ENCODE data around the gene CEMIP.

The CEMIP gene

DNA sequence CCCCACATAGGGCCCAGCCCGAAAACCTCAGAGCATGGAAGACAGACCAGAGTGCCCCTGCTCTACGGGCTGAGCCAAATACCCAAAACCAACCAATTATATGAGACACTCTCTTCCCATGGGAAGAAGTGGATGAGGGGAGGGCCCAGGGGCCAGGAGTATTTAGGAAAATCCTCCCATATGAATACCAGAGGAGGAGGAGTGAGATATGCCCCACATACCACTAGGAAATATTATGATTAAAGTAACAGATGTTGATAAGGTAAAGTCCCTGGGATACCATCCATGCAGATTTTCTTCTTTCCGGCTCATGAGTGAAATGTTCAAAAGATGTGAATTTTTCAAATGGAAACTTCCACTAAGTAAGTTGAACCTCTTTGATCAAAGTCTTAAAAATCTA, 160.0 kb downstream of the CEMIP start:
- H3K36me3 ChIP-seq (ENCODE audit: control insufficient read depth in 1 of 2, insufficient read depth in 2 of 2, low read length in 2 of 2) = peaks cover 3 to 19% of the 10 kb centered on the region in 2 donors
- no peak overlapping the region for H3K9ac ChIP-seq (ENCODE audit: low read depth in 1 of 2, low read length in 2 of 2)
- H3K27me3 ChIP-seq (ENCODE audit: control insufficient read depth in 1 of 2, insufficient read depth in 2 of 2, low read length in 2 of 2) = no peaks in the 10 kb centered on the region
- no peak overlapping the region for H3K4me3 ChIP-seq (ENCODE audit: low read depth in 1 of 2, low read length in 2 of 2)
- no peak overlapping the region for H3K27ac ChIP-seq (ENCODE audit: low read depth, low read length)
- H3K4me1 ChIP-seq (ENCODE audit: control insufficient read depth in 1 of 2, insufficient read depth in 2 of 2, low read length in 2 of 2) = no peaks in the 10 kb centered on the region
- H3K9me3 ChIP-seq (ENCODE audit: control insufficient read depth in 1 of 2, low read length in 2 of 2) = no peaks in the 10 kb centered on the region

- Histone ChIP-seq H3K4me1 (ENCODE audit: control insufficient read depth in 1 of 2, insufficient read depth in 2 of 2, low read length in 2 of 2) (no peaks in the 10 kb centered on the region), H3K9ac (ENCODE audit: low read depth in 1 of 2, low read length in 2 of 2) (no peak overlapping the region), H3K9me3 (ENCODE audit: control insufficient read depth in 1 of 2, low read length in 2 of 2) (no peaks in the 10 kb centered on the region), H3K36me3 (ENCODE audit: control insufficient read depth in 1 of 2, insufficient read depth in 2 of 2, low read length in 2 of 2) (peaks cover 3 to 24% of the 10 kb centered on the region in 2 donors), H3K27ac (ENCODE audit: low read depth, low read length) (no peak overlapping the region), H3K4me3 (ENCODE audit: low read depth in 1 of 2, low read length in 2 of 2) (no peak overlapping the region), H3K27me3 (ENCODE audit: control insufficient read depth in 1 of 2, insufficient read depth in 2 of 2, low read length in 2 of 2) (no peaks in the 10 kb centered on the region)
Measured at GRCh38 chr15:80940331-80940730, 161.2 kb downstream of the CEMIP start.

- Histone ChIP-seq H3K27ac (ENCODE audit: low read depth, low read length) (no peak overlapping the region), H3K9me3 (ENCODE audit: control insufficient read depth in 1 of 2, low read length in 2 of 2) (no peaks in the 10 kb centered on the region), H3K27me3 (ENCODE audit: control insufficient read depth in 1 of 2, insufficient read depth in 2 of 2, low read length in 2 of 2) (no peaks in the 10 kb centered on the region), H3K36me3 (ENCODE audit: control insufficient read depth in 1 of 2, insufficient read depth in 2 of 2, low read length in 2 of 2) (peaks cover 3 to 25% of the 10 kb centered on the region in 2 donors), H3K9ac (ENCODE audit: low read depth in 1 of 2, low read length in 2 of 2) (no peak overlapping the region), H3K4me1 (ENCODE audit: control insufficient read depth in 1 of 2, insufficient read depth in 2 of 2, low read length in 2 of 2) (no peaks in the 10 kb centered on the region), H3K4me3 (ENCODE audit: low read depth in 1 of 2, low read length in 2 of 2) (no peak overlapping the region)
Measured at GRCh38 chr15:80940851-80941250, 161.7 kb downstream of the CEMIP start.

GRCh38 chr15:80942266-80942665, 163.1 kb downstream of the CEMIP start:
- H3K36me3 ChIP-seq (ENCODE audit: control insufficient read depth in 1 of 2, insufficient read depth in 2 of 2, low read length in 2 of 2) = peaks cover 7 to 37% of the 10 kb centered on the region in 2 donors
- no peaks in the 10 kb centered on the region for H3K27me3 ChIP-seq (ENCODE audit: control insufficient read depth in 1 of 2, insufficient read depth in 2 of 2, low read length in 2 of 2)
- no peaks in the 10 kb centered on the region for H3K4me1 ChIP-seq (ENCODE audit: control insufficient read depth in 1 of 2, insufficient read depth in 2 of 2, low read length in 2 of 2)
- no peak overlapping the region for H3K9ac ChIP-seq (ENCODE audit: low read depth in 1 of 2, low read length in 2 of 2)
- no peak overlapping the region for H3K27ac ChIP-seq (ENCODE audit: low read depth, low read length)
- no peak overlapping the region for H3K4me3 ChIP-seq (ENCODE audit: low read depth in 1 of 2, low read length in 2 of 2)
- no peaks in the 10 kb centered on the region for H3K9me3 ChIP-seq (ENCODE audit: control insufficient read depth in 1 of 2, low read length in 2 of 2)

DNA sequence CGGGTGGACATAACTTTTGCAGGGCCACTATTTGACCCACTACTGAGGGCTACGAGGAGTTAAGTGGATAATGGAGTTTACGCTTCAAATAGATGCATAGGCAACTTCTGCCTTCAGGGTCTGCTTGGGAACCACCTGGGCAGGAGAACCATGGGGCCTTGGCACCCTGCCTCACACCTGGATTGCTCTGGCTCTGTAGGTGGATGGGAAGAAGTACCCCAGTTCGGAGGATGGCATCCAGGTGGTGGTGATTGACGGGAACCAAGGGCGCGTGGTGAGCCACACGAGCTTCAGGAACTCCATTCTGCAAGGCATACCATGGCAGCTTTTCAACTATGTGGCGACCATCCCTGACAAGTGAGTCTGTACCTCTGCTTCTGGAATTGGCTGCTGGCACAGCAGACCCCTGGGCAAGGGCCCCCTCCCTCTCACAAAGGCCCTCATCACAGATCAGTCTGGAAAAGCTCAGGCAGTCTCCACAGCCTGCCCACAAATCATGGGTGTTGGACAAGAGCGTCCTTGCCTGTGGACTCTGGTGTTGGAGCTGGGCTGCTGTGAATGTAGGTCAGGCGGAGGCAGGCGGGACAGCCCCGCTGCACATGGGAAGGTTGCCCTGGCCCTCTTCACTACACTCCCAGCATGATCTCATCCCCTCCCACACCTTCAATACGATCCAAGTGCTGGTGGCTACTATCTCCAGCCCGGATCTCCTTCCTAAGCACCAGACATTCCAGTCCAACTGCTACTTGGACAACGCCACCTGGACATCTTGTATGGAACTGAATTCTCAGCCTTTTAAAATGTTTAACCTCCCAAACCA, 163.8 kb downstream of the CEMIP start:
- H3K9ac ChIP-seq (ENCODE audit: low read depth in 1 of 2, low read length in 2 of 2) = no peak overlapping the region
- no peak overlapping the region for H3K4me3 ChIP-seq (ENCODE audit: low read depth in 1 of 2, low read length in 2 of 2)
- peaks cover 11 to 44% of the 10 kb centered on the region in 2 donors for H3K36me3 ChIP-seq (ENCODE audit: control insufficient read depth in 1 of 2, insufficient read depth in 2 of 2, low read length in 2 of 2)
- H3K9me3 ChIP-seq (ENCODE audit: control insufficient read depth in 1 of 2, low read length in 2 of 2) = no peaks in the 10 kb centered on the region
- no peaks in the 10 kb centered on the region for H3K4me1 ChIP-seq (ENCODE audit: control insufficient read depth in 1 of 2, insufficient read depth in 2 of 2, low read length in 2 of 2)
- H3K27ac ChIP-seq (ENCODE audit: low read depth, low read length) = no peak overlapping the region
- no peaks in the 10 kb centered on the region for H3K27me3 ChIP-seq (ENCODE audit: control insufficient read depth in 1 of 2, insufficient read depth in 2 of 2, low read length in 2 of 2)

DNA sequence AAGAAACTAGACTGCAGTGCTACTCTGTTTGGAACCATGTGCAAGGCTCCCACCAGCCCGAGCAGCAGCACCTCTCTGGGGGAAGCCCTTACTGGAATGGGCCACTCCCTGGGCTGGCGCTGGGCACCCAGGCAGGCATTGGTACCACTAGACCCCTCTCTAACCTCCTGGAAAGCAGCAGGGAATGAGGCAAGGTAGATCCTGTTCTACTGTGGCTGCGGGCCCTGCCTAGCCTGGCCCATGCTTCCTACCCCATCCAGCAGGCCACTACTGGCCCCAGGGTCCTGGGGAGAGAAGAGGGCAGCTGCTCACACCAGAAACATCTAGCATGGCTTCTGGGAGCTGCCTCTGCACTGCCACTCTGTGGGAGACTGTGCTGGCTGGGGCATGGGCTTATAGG, 165.6 kb downstream of the CEMIP start:
- Histone ChIP-seq H3K9ac (ENCODE audit: low read depth in 1 of 2, low read length in 2 of 2) (no peak overlapping the region), H3K4me1 (ENCODE audit: control insufficient read depth in 1 of 2, insufficient read depth in 2 of 2, low read length in 2 of 2) (no peaks in the 10 kb centered on the region), H3K27ac (ENCODE audit: low read depth, low read length) (no peak overlapping the region), H3K36me3 (ENCODE audit: control insufficient read depth in 1 of 2, insufficient read depth in 2 of 2, low read length in 2 of 2) (peaks cover 15 to 62% of the 10 kb centered on the region in 2 donors), H3K4me3 (ENCODE audit: low read depth in 1 of 2, low read length in 2 of 2) (no peak overlapping the region), H3K27me3 (ENCODE audit: control insufficient read depth in 1 of 2, insufficient read depth in 2 of 2, low read length in 2 of 2) (no peaks in the 10 kb centered on the region), H3K9me3 (ENCODE audit: control insufficient read depth in 1 of 2, low read length in 2 of 2) (no peaks in the 10 kb centered on the region)

DNA sequence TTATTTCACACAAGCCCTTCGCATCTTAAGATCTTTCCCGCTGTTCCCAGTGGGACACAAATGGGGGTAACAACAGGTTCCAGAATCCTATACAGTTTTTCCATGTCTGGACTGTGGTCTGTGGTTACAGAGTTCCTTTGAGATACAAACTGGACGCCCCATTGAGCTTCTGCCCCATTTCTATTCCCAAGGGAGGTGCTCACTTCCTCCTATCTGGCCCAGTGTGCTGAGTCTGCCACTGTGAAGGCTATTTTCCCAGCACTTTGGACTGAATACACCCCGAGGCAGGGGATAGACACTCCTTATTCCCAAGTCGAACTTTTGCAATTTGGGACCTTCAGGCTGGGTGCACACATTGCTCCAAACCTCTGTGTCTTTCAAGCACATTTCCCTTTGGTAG, 166.4 kb downstream of the CEMIP start:
- Histone ChIP-seq H3K4me3 (ENCODE audit: low read depth in 1 of 2, low read length in 2 of 2) (no peak overlapping the region), H3K4me1 (ENCODE audit: control insufficient read depth in 1 of 2, insufficient read depth in 2 of 2, low read length in 2 of 2) (no peaks in the 10 kb centered on the region), H3K27ac (ENCODE audit: low read depth, low read length) (no peak overlapping the region), H3K36me3 (ENCODE audit: control insufficient read depth in 1 of 2, insufficient read depth in 2 of 2, low read length in 2 of 2) (peaks cover 15 to 67% of the 10 kb centered on the region in 2 donors), H3K9me3 (ENCODE audit: control insufficient read depth in 1 of 2, low read length in 2 of 2) (no peaks in the 10 kb centered on the region), H3K9ac (ENCODE audit: low read depth in 1 of 2, low read length in 2 of 2) (no peak overlapping the region), H3K27me3 (ENCODE audit: control insufficient read depth in 1 of 2, insufficient read depth in 2 of 2, low read length in 2 of 2) (no peaks in the 10 kb centered on the region)

DNA sequence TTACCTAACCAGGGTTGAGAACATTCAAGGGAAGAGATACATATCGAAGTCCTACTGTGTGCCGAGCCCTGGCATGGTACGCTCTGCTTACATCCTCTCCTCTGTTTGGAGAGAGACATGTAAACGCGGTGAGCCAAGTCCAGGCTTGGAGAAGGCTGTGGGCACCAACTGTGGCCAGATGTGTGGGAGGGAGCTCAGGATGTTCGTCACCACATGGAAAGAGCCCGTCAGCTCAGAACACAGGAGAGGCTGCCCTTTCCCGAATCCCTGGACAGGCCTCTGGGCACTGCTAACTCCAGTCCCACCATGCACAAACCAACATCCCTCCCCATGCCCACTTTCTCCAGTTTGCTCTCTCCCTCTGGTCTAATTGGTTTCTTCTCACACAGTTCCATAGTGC, 167.4 kb downstream of the CEMIP start:
- Histone ChIP-seq H3K4me3 (ENCODE audit: low read depth in 1 of 2, low read length in 2 of 2) (no peak overlapping the region), H3K27ac (ENCODE audit: low read depth, low read length) (no peak overlapping the region), H3K36me3 (ENCODE audit: control insufficient read depth in 1 of 2, insufficient read depth in 2 of 2, low read length in 2 of 2) (peaks cover 15 to 67% of the 10 kb centered on the region in 2 donors), H3K9ac (ENCODE audit: low read depth in 1 of 2, low read length in 2 of 2) (no peak overlapping the region), H3K27me3 (ENCODE audit: control insufficient read depth in 1 of 2, insufficient read depth in 2 of 2, low read length in 2 of 2) (no peaks in the 10 kb centered on the region), H3K9me3 (ENCODE audit: control insufficient read depth in 1 of 2, low read length in 2 of 2) (no peaks in the 10 kb centered on the region), H3K4me1 (ENCODE audit: control insufficient read depth in 1 of 2, insufficient read depth in 2 of 2, low read length in 2 of 2) (no peaks in the 10 kb centered on the region)

GRCh38 chr15:80948651-80949292, 169.6 kb downstream of the CEMIP start:
- Histone ChIP-seq H3K4me3 (ENCODE audit: low read depth in 1 of 2, low read length in 2 of 2) (no peak overlapping the region), H3K27me3 (ENCODE audit: control insufficient read depth in 1 of 2, insufficient read depth in 2 of 2, low read length in 2 of 2) (no peaks in the 10 kb centered on the region), H3K4me1 (ENCODE audit: control insufficient read depth in 1 of 2, insufficient read depth in 2 of 2, low read length in 2 of 2) (no peaks in the 10 kb centered on the region), H3K9ac (ENCODE audit: low read depth in 1 of 2, low read length in 2 of 2) (no peak overlapping the region), H3K9me3 (ENCODE audit: control insufficient read depth in 1 of 2, low read length in 2 of 2) (no peaks in the 10 kb centered on the region), H3K36me3 (ENCODE audit: control insufficient read depth in 1 of 2, insufficient read depth in 2 of 2, low read length in 2 of 2) (peaks cover 20 to 71% of the 10 kb centered on the region in 2 donors), H3K27ac (ENCODE audit: low read depth, low read length) (no peak overlapping the region)

GRCh38 chr15:80949756-80950155, 170.6 kb downstream of the CEMIP start:
- no peaks in the 10 kb centered on the region for H3K9me3 ChIP-seq (ENCODE audit: control insufficient read depth in 1 of 2, low read length in 2 of 2)
- no peak overlapping the region for H3K27ac ChIP-seq (ENCODE audit: low read depth, low read length)
- peaks cover 20 to 65% of the 10 kb centered on the region in 2 donors for H3K36me3 ChIP-seq (ENCODE audit: control insufficient read depth in 1 of 2, insufficient read depth in 2 of 2, low read length in 2 of 2)

More at GRCh38 chr15:80949756-80950155, 170.6 kb downstream of the CEMIP start:
- H3K9ac ChIP-seq (ENCODE audit: low read depth in 1 of 2, low read length in 2 of 2) = no peak overlapping the region
- no peaks in the 10 kb centered on the region for H3K27me3 ChIP-seq (ENCODE audit: control insufficient read depth in 1 of 2, insufficient read depth in 2 of 2, low read length in 2 of 2)
- H3K4me1 ChIP-seq (ENCODE audit: control insufficient read depth in 1 of 2, insufficient read depth in 2 of 2, low read length in 2 of 2) = no peaks in the 10 kb centered on the region
- H3K4me3 ChIP-seq (ENCODE audit: low read depth in 1 of 2, low read length in 2 of 2) = no peak overlapping the region
